IPS-20b (cell line): ENCODE measurements around the gene FIG4.
"Not testable (repeated sequence)": the region's sequence is repeated elsewhere in the genome, so short reads cannot be mapped to it uniquely, and the experiment has no call there.

Experiments
- H3K27ac ChIP-seq: one replicate; pipeline ENCODE4 v1.5.1; 2013; ENCODE audit warnings: low read length
- H3K27me3 ChIP-seq: 2 replicates; pipeline ENCODE4 v1.6.1; 2013; ENCODE audit warnings: mild to moderate bottlenecking, low read length, inconsistent platforms; ENCODE audit not compliant: insufficient read depth
- H3K36me3 ChIP-seq: 2 replicates; pipeline ENCODE4 v1.6.1; 2013; ENCODE audit warnings: low read depth, mild to moderate bottlenecking, inconsistent platforms, low read length, moderate library complexity; ENCODE audit not compliant: insufficient read depth
- H3K4me1 ChIP-seq: 2 replicates; pipeline ENCODE4 v1.6.1; 2013; ENCODE audit warnings: mild to moderate bottlenecking, control low read depth, inconsistent platforms, low read length, moderate library complexity; ENCODE audit not compliant: insufficient read depth
- H3K4me3 ChIP-seq: 2 replicates; pipeline ENCODE4 v1.5.1; 2013; ENCODE audit warnings: mild to moderate bottlenecking, low read length, inconsistent platforms
- H3K9ac ChIP-seq: 2 replicates; pipeline ENCODE4 v1.6.1; 2013; ENCODE audit warnings: low read depth, mild to moderate bottlenecking, inconsistent platforms, low read length, moderate library complexity
- H3K9me3 ChIP-seq: 2 replicates; pipeline ENCODE4 v1.6.1; 2013; ENCODE audit warnings: mild to moderate bottlenecking, low read depth, low read length, inconsistent platforms; ENCODE audit not compliant: insufficient read depth

Gene FIG4

DNA sequence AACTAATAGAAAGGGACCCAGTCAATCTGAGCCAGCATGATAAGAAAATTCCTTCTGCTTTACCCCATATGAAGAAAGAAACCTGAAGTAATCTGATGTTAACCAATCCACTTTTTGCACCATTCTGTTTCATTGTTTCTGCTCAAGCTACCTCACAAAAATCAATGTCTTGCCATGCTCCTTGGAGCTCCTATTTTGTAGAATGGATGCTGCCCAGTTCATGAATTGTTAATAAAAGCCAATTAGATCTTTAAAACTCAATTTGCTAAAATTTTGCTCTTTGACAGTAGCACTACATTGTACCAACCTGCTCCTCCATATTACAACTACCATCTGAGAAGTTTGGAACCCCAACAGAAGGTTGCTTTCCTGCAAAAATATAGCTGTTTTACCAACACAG is 170.8 kb downstream of the FIG4 start:
- Histone ChIP-seq H3K4me3 (no peak overlapping the region), H3K4me1 (no peaks in the 10 kb centered on the region), H3K36me3 (no peaks in the 10 kb centered on the region), H3K27me3 (no peaks in the 10 kb centered on the region), H3K9me3 (0 out of 2 replicates have a peak, but pooled peaks cover 6% of the 10 kb centered on the region), H3K9ac (no peak overlapping the region), H3K27ac (no peak overlapping the region)

GRCh38 chr6:109864050-109864449 is 173.0 kb downstream of the FIG4 start:
- no peak overlapping the region for H3K27ac ChIP-seq
- no peaks in the 10 kb centered on the region for H3K27me3 ChIP-seq
- no peak overlapping the region for H3K4me3 ChIP-seq
- peaks cover 3% of the 10 kb centered on the region; the same call in 1 of the 2 replicates for H3K4me1 ChIP-seq
- H3K9me3 ChIP-seq = 0 out of 2 replicates have a peak, but pooled peaks cover 6% of the 10 kb centered on the region
- no peak overlapping the region for H3K9ac ChIP-seq
- H3K36me3 ChIP-seq = no peaks in the 10 kb centered on the region

GRCh38 chr6:109865968-109866367 is 174.9 kb downstream of the FIG4 start:
- no peak overlapping the region for H3K9ac ChIP-seq
- 0 out of 2 replicates have a peak, but pooled peaks cover 6% of the 10 kb centered on the region for H3K9me3 ChIP-seq
- peaks cover 11% of the 10 kb centered on the region for H3K4me1 ChIP-seq
- H3K4me3 ChIP-seq = no peak overlapping the region
- no peaks in the 10 kb centered on the region for H3K27me3 ChIP-seq
- no peaks in the 10 kb centered on the region for H3K36me3 ChIP-seq
- H3K27ac ChIP-seq = no peak overlapping the region

DNA sequence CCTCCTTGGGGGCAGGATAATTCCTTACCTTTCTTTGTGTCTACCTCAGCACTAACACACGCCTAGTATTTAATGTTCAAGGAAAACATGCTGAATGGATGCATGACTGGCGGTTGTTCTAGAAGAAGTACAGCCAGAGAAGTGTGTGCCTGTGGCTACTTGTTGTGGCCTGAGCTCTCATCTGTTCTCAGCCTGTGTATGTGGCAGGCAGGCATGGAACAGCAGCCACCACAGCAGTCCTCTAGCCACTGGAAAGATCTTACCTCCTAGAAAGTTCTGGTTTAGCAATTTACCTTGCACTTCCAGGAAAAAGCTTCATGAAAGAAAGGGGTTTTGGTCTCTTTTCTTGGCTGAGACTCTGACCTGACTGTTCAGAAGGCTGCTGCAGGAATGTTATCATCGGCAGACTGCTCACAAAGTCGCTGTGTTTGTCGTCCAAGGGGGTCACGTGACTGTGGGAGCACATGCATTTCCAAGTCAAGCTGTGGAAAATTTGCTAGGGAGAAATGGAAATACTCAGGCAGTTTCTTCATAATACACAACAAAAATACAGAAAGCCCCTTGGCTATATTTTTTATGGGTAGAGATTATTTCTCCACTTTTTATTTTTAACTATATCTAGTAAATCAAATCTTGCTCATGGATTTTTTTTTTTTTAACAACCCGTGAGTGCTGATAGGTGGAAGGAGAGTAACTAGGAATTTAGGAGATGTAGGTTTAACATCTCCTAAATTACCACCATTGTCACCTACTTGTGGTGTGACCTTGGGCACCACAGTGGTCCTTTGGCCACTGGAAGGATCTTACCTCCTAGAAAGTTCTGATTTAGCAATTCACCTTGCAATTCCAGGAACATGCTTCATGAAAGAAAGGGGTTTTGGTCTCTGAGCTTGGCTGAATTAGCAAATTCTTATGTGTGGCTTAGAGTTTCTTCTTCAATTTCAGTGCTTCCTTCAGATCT is 176.2 kb downstream of the FIG4 start:
- Histone ChIP-seq H3K36me3 (no peaks in the 10 kb centered on the region), H3K4me3 (no peak overlapping the region), H3K9me3 (0 out of 2 replicates have a peak, but pooled peaks cover under 1% of the 10 kb centered on the region), H3K27me3 (no peaks in the 10 kb centered on the region), H3K27ac (no peak overlapping the region), H3K4me1 (peaks cover 11% of the 10 kb centered on the region), H3K9ac (no peak overlapping the region)

GRCh38 chr6:109867970-109868358 is 176.9 kb downstream of the FIG4 start:
- Histone ChIP-seq H3K27me3 (no peaks in the 10 kb centered on the region), H3K4me3 (no peak overlapping the region), H3K9me3 (no peaks in the 10 kb centered on the region), H3K4me1 (peaks cover 11% of the 10 kb centered on the region), H3K9ac (no peak overlapping the region), H3K36me3 (no peaks in the 10 kb centered on the region), H3K27ac (no peak overlapping the region)

GRCh38 chr6:109869398-109870088 is 178.4 kb downstream of the FIG4 start:
- peaks cover 11% of the 10 kb centered on the region for H3K4me1 ChIP-seq
- H3K9ac ChIP-seq, H3K27me3 ChIP-seq, H3K36me3 ChIP-seq, H3K27ac ChIP-seq, H3K4me3 ChIP-seq, H3K9me3 ChIP-seq: not testable (repeated sequence)

GRCh38 chr6:109870089-109870410 is 179.0 kb downstream of the FIG4 start:
- Histone ChIP-seq H3K9me3 (no peaks in the 10 kb centered on the region), H3K9ac (no peak overlapping the region), H3K36me3 (no peaks in the 10 kb centered on the region), H3K27ac (no peak overlapping the region), H3K4me3 (no peak overlapping the region), H3K4me1 (peaks cover 11% of the 10 kb centered on the region), H3K27me3 (no peaks in the 10 kb centered on the region)

DNA sequence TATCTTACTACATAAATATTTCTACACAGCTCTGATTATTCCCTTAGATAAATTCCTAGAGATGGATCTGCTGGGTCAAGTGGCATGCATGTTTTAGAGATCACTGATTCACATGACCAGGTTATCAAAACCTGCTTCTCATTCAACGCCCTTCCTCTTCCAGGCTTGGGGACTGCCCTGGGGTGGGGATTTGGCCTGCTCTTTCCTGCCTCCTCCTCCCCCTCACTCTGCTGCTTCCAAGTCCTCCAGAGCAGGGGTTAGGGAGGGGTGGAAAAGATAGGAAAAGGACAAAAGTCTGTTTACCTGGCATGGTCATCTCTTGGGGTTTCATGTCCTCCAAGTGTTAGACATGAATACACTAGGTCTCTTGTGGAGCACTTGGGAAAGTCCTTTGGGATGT is 181.5 kb downstream of the FIG4 start:
- Histone ChIP-seq H3K4me3 (no peak overlapping the region), H3K4me1 (peaks cover 11% of the 10 kb centered on the region), H3K36me3 (no peaks in the 10 kb centered on the region), H3K27ac (no peak overlapping the region), H3K9me3 (no peaks in the 10 kb centered on the region), H3K27me3 (no peaks in the 10 kb centered on the region), H3K9ac (no peak overlapping the region)

DNA sequence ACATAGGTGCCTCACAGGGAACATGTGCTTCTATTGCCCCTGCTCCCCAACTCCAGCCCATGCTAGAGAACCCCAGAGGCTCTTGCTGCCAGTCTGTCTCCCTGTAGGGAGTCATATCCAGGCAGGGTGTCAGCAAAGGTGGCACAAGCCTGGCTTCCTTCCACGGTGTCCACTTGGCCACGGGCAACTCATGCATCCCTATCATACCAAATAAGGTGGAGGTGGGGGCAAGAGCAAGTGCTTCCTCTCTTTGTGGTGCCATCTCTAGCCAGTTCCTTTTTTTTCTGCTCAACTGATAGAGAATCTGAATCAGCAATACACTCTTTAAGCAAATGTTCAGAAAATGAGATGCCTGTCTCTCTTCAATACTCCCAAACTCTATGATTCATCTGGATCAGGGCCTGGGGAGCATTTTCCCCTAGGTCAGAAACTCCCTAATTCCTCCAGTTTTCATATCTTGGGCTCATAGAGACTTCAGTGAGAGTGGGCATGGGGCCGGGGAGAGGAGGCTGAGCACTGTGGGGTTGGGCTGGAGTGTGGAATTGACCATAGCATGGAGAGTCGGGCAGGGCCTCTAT is 182.0 kb downstream of the FIG4 start:
- no peak overlapping the region for H3K4me3 ChIP-seq
- no peak overlapping the region for H3K27ac ChIP-seq
- H3K9ac ChIP-seq = no peak overlapping the region
- H3K4me1 ChIP-seq = peaks cover 11% of the 10 kb centered on the region
- no peaks in the 10 kb centered on the region for H3K36me3 ChIP-seq
- no peaks in the 10 kb centered on the region for H3K9me3 ChIP-seq
- no peaks in the 10 kb centered on the region for H3K27me3 ChIP-seq

GRCh38 chr6:109874086-109874485 is 183.0 kb downstream of the FIG4 start:
- H3K36me3 ChIP-seq = no peaks in the 10 kb centered on the region
- no peaks in the 10 kb centered on the region for H3K9me3 ChIP-seq
- no peak overlapping the region for H3K4me3 ChIP-seq
- H3K4me1 ChIP-seq = peaks cover 8% of the 10 kb centered on the region
- H3K27me3 ChIP-seq = no peaks in the 10 kb centered on the region
- no peak overlapping the region for H3K27ac ChIP-seq
- H3K9ac ChIP-seq = no peak overlapping the region

GRCh38 chr6:109874621-109875020 is 183.5 kb downstream of the FIG4 start:
- Histone ChIP-seq H3K4me1 (peaks cover 2% of the 10 kb centered on the region), H3K36me3 (no peaks in the 10 kb centered on the region), H3K9ac (no peak overlapping the region), H3K4me3 (no peak overlapping the region), H3K27ac (no peak overlapping the region), H3K27me3 (no peaks in the 10 kb centered on the region), H3K9me3 (no peaks in the 10 kb centered on the region)
